Left renal cortex interstitium (tissue), 4 donors: Measurements from ENCODE around the gene FBXO9. TPM values are rescaled to one million over a fixed set of nuclear protein-coding genes. Genes with fewer than 3 reads are reported as not detected.

Source experiments
- DNase-seq, 4 donors: peaks; one replicate each; pipeline ENCODE4 v3.0.0-alpha.2; 2013; ENCODE audit warnings: low read depth in 4 of 4, low spot score in 2 of 4, missing footprints in 1 of 4
- polyA plus RNA-seq, 4 donors: library from polyadenylated mRNA; unstranded; fragments of 120-200 nt; gene quantifications; one replicate each; pipeline ENCODE4 v1.2.1, GENCODE V29; 2013; ENCODE audit not compliant: insufficient read length in 4 of 4

FBXO9 gene
- polyA plus RNA-seq, 4 donors, result 86.7 to 124 (median 95.6) TPM

GRCh38 chr6:53130569-53131290 lies 65.5 kb downstream of the FBXO9 start:
- no peak for DNase-seq

- no peak for DNase-seq
Observed at GRCh38 chr6:53133961-53134360, 68.8 kb downstream of the FBXO9 start.

- no peak for DNase-seq
Observed at GRCh38 chr6:53134601-53135235, 69.5 kb downstream of the FBXO9 start.

- no peak for DNase-seq
Observed at GRCh38 chr6:53136000-53136609, 70.9 kb downstream of the FBXO9 start.

GRCh38 chr6:53139841-53140413 lies 74.7 kb downstream of the FBXO9 start:
- no peak for DNase-seq

- DNase-seq, result no peak
Observed at GRCh38 chr6:53142810-53143209, 77.6 kb downstream of the FBXO9 start.

- DNase-seq, result no peak
Observed at GRCh38 chr6:53143710-53144109, 78.5 kb downstream of the FBXO9 start.

- no peak for DNase-seq
Observed at GRCh38 chr6:53144802-53145201, 79.6 kb downstream of the FBXO9 start.

GRCh38 chr6:53148684-53149083 lies 83.5 kb downstream of the FBXO9 start, which contains the start of gene GCM1:
Gene GCM1 (minus strand): TSS chr6:53148841. CDS start chr6:53145632, 3,209 bp downstream.
- DNase-seq, result no peak

Other genes with a start within 250 kb of the FBXO9 start
- gene GSTA5, start 224.6 kb upstream of the FBXO9 start, polyA plus RNA-seq, result not detected
- gene GSTA3, start 155.7 kb upstream of the FBXO9 start, polyA plus RNA-seq, result under 1 TPM; 0.40 to 0.76 (median 0.46) TPM
- 100 to 1,000 TPM in 3 of 4 donors, 10 to 100 TPM in 1; 99.8 to 123 (median 114) TPM for gene GSTA4, start 70.1 kb upstream of the FBXO9 start, polyA plus RNA-seq
- gene CILK1, start 3.6 kb upstream of the FBXO9 start, polyA plus RNA-seq, result 10 to 100 TPM; 14.8 to 17.5 (median 16.2) TPM
- under 1 TPM; 0.13 to 0.25 (median 0.18) TPM for gene GCM1, start 83.4 kb downstream of the FBXO9 start, polyA plus RNA-seq